HepG2 (cell line): ENCODE data around the gene C14orf132. TPM values are rescaled to one million over a fixed set of nuclear protein-coding genes. Genes with fewer than 3 reads are reported as not detected.

Source experiments
- ATAC-seq: fragments of 200-7000 bp; cut with Tn5 transposase; 3 replicates; pipeline ENCODE4 v1.9.1; 2020; ENCODE audit warnings: mild to moderate bottlenecking, moderate library complexity
- BruUV-seq: library from RNA; stranded (reverse); fragments of 400-500 nt; replicated peaks from 2 replicates; lab custom pipeline; 2021; lab: Mats Ljungman, UMichigan
- CTCF ChIA-PET: fragments of 300-600 bp; formaldehyde crosslinking; extraction: SDS; loops from one replicate; lab custom pipeline; 2021; ENCODE audit warnings: low total read pairs, inconsistent platforms, low intra/inter-chr PET ratio; lab: Yijun Ruan, JAX
- POLR2A ChIA-PET: fragments of 350-600 bp; sonication (Branson Sonifier 250); formaldehyde crosslinking; loops from one replicate; lab custom pipeline; 2020; ENCODE audit warnings: antibody characterized with exemption, inconsistent platforms; lab: Yijun Ruan, JAX
- DNase-seq: peaks from one replicate; pipeline ENCODE4 v3.0.0-alpha.2; 2015; ENCODE audit warnings: low spot score
- FAIRE-seq: peaks from 3 replicates; lab custom pipeline; 2011; peaks lifted over from hg19 to GRCh38; lab: Jason Lieb, UNC
- H2AFZ ChIP-seq: one replicate; pipeline ENCODE4 v1.6.1; 2011; ENCODE audit warnings: low read length, inconsistent platforms
- H3K27ac ChIP-seq: fragments of 300-600 bp; 3 replicates; pipeline ENCODE4 v1.8.0; 2011; ENCODE audit warnings: mixed run types, mild to moderate bottlenecking, mixed read lengths, low read length, inconsistent platforms; ENCODE audit not compliant: insufficient read depth; ENCODE audit errors: extremely low read length
- H3K27me3 ChIP-seq, 2 experiments: fragments of 200-600 bp in 1 of 2; 2 replicates in 1 of 2; 3 replicates in 1 of 2; pipeline versions ENCODE4 v1.6.0 to v1.8.0; 2011; ENCODE audit warnings: low read length in 2 of 2, mild to moderate bottlenecking in 2 of 2, moderate library complexity in 2 of 2, inconsistent platforms in 1 of 2; ENCODE audit not compliant: insufficient read depth in 2 of 2, control insufficient read depth in 1 of 2
- H3K36me3 ChIP-seq, 2 experiments: fragments of 200-600 bp in 1 of 2; replicated peaks in 1 of 2; 2 replicates in 1 of 2; 3 replicates in 1 of 2; pipeline versions ENCODE4 v1.5.1 to v1.8.0; 2011; ENCODE audit warnings: low read length in 2 of 2, inconsistent platforms in 1 of 2; ENCODE audit not compliant: insufficient read depth in 2 of 2, control insufficient read depth in 1 of 2
- H3K4me1 ChIP-seq: 2 replicates; pipeline ENCODE4 v1.5.1; 2012; ENCODE audit warnings: low read length, inconsistent platforms; ENCODE audit not compliant: insufficient read depth
- H3K4me2 ChIP-seq: 2 replicates; pipeline ENCODE4 v1.6.0; 2011; ENCODE audit warnings: low read depth, low read length, inconsistent platforms
- H3K4me3 ChIP-seq, 3 experiments: fragments of 200-600 bp in 1 of 3; sonication (generic), shearing (Covaris generic) in 1 of 3; replicated peaks in 1 of 3; 2 replicates each; pipeline ENCODE4 v1.5.1; 2011 to 2016; ENCODE audit warnings: low read length in 3 of 3, inconsistent platforms in 2 of 3, low read depth in 2 of 3, mild to moderate bottlenecking in 2 of 3, control low read depth in 1 of 3, mixed read lengths in 1 of 3; ENCODE audit not compliant: insufficient read depth in 1 of 3
- H3K79me2 ChIP-seq: one replicate; pipeline ENCODE4 v1.6.1; 2011; ENCODE audit warnings: low read length, inconsistent platforms; ENCODE audit not compliant: insufficient read depth
- H3K9ac ChIP-seq: 2 replicates; pipeline ENCODE4 v1.6.0; 2011; ENCODE audit warnings: mild to moderate bottlenecking, low read depth, low read length, inconsistent platforms; ENCODE audit not compliant: insufficient read depth
- H3K9me3 ChIP-seq: 2 replicates; pipeline ENCODE4 v1.5.1; 2012; ENCODE audit warnings: mild to moderate bottlenecking, low read length
- H4K20me1 ChIP-seq: 2 replicates; pipeline ENCODE4 v1.6.0; 2011; ENCODE audit warnings: inconsistent platforms, mild to moderate bottlenecking, low read length, moderate library complexity; ENCODE audit not compliant: insufficient read depth
- CCAR2 ChIP-seq: fragments of 200-400 bp; formaldehyde crosslinking; optimal IDR thresholded peaks from 2 replicates; pipeline ENCODE3; 2018; ENCODE audit warnings: low read depth, mild to moderate bottlenecking, low read length, moderate library complexity
- CEBPG ChIP-seq: IDR thresholded peaks from 2 replicates; pipeline ENCODE4 v1.6.1; 2016
- CREBL2 ChIP-seq: sonication (generic); formaldehyde crosslinking; IDR thresholded peaks from 2 replicates; pipeline ENCODE4 v1.8.1; 2023; ENCODE audit warnings: missing genetic modification reagents, mild to moderate bottlenecking, borderline replicate concordance
- WIZ ChIP-seq: sonication (generic); formaldehyde crosslinking; IDR thresholded peaks from 2 replicates; pipeline ENCODE4 v1.5.1; 2020; ENCODE audit warnings: mild to moderate bottlenecking, missing genetic modification reagents
- ZBTB40 ChIP-seq, 2 experiments: fragments of 450-650 bp in 1 of 2; sonication (generic) in 1 of 2; formaldehyde crosslinking in 1 of 2; IDR thresholded peaks; 2 replicates each; pipeline versions ENCODE4 v1.6.1 to v1.8.0; 2016 to 2022; ENCODE audit warnings: antibody characterized with exemption in 1 of 2, mild to moderate bottlenecking in 1 of 2, missing genetic modification reagents in 1 of 2
- ZNF556 ChIP-seq: sonication (generic); formaldehyde crosslinking; IDR thresholded peaks from 2 replicates; pipeline ENCODE4 v1.4.0; 2020; ENCODE audit warnings: mild to moderate bottlenecking, missing genetic modification reagents, borderline replicate concordance
- ZNF558 ChIP-seq: sonication (generic); formaldehyde crosslinking; IDR thresholded peaks from 2 replicates; pipeline ENCODE4 v1.9.0; 2022; ENCODE audit warnings: mild to moderate bottlenecking, missing genetic modification reagents, borderline replicate concordance
- ZNF75D ChIP-seq: sonication (generic); formaldehyde crosslinking; IDR thresholded peaks from 2 replicates; pipeline ENCODE4 v1.8.1; 2023; ENCODE audit warnings: missing genetic modification reagents, mild to moderate bottlenecking, borderline replicate concordance
- WGBS: methylation state at CpG from one replicate; pipeline ENCODE4 v1.1.6; 2017; ENCODE audit warnings: low lambda C conversion rate; 5-methylcytosine and 5-hydroxymethylcytosine counted together
- in situ Hi-C: cut with HindIII; loops from 2 replicates; pipeline ENCODE4 v1.10.0; 2017; ENCODE audit warnings: low pct_unique_long_range_greater_than_20kb; ENCODE audit not compliant: extremely low pct_ligation_motif_present
- intact Hi-C: fragments of 100-400 bp; cut with micrococcal nuclease; formaldehyde crosslinking; loops from one replicate; pipeline ENCODE4 v1.10.0; 2022; ENCODE audit not compliant: unreplicated experiment
- polyA plus RNA-seq, 8 experiments: library from polyadenylated mRNA; depleted of rRNA in 3 of 8; stranded (reverse) in 7 of 8; unstranded in 1 of 8; fragments of >200 nt; fragmentation: Illumina TruSeq in 4 of 8; extraction: Trizol in 4 of 8; gene quantifications; 2 replicates each; pipeline versions ENCODE4 v1.2.1 to v1.2.3, GENCODE V29; 2011 to 2016; ENCODE audit warnings: low read depth in 4 of 8, missing spikeins in 1 of 8, mixed read lengths in 1 of 8; ENCODE audit not compliant: insufficient read depth in 1 of 8
- total RNA-seq, 5 experiments: library from RNA; depleted of rRNA; stranded (reverse); fragments of >200 nt; fragmentation: Illumina TruSeq; extraction: Trizol; gene quantifications; 2 replicates each; pipeline ENCODE4 v1.2.3, GENCODE V29; 2016; ENCODE audit warnings: low read depth in 1 of 5

C14orf132 gene
- total and polyA plus RNA-seq, 2 of the 13 experiments (the other 11 are each of a cell fraction or from before 2014, with no cell fraction given), result 0.13 to 0.15 TPM

- Histone ChIP-seq H3K79me2 (no peaks in the 10 kb centered on the region), H3K27me3 (no peaks in the 10 kb centered on the region), H3K9ac (no peak overlapping the region), H3K9me3 (no peaks in the 10 kb centered on the region), H3K4me3 (no peak overlapping the region), H4K20me1 (no peaks in the 10 kb centered on the region), H3K27ac (no peak overlapping the region), H3K4me1 (no peaks in the 10 kb centered on the region)
- POLR2A ChIA-PET, result no interaction called here
- FAIRE-seq (no peak), DNase-seq (no peak)
- BruUV-seq, result no TSS peak
- intact Hi-C loops (no loop called here), in situ Hi-C loops (no loop called here)
- TF ChIP-seq CCAR2, result no peak
- TF ChIP-seq, all 625 proteins: peak for 0
- Histone ChIP-seq H3K36me3 (no peaks in the 10 kb centered on the region), H3K4me2 (no peak overlapping the region), H2AFZ (no peak overlapping the region)
- ATAC-seq, result no peak
- CTCF ChIA-PET, result no interaction called here
- WGBS, result 47% methylated on average over 6 of the region's 6 CpGs
Measured at GRCh38 chr14:96130391-96130790, 91.2 kb downstream of the C14orf132 start.

- Histone ChIP-seq H3K4me2 (no peak overlapping the region), H3K4me3 (no peak overlapping the region), H3K27me3 (no peaks in the 10 kb centered on the region), H3K79me2 (no peaks in the 10 kb centered on the region), H3K4me1 (no peaks in the 10 kb centered on the region), H3K27ac (no peak overlapping the region), H4K20me1 (no peaks in the 10 kb centered on the region), H2AFZ (no peak overlapping the region), H3K36me3 (no peaks in the 10 kb centered on the region), H3K9ac (no peak overlapping the region), H3K9me3 (no peaks in the 10 kb centered on the region)
- no peak for ATAC-seq
- BruUV-seq, result no TSS peak
- intact Hi-C loops, result no loop called here
- FAIRE-seq, result no peak
- CTCF ChIA-PET, result no interaction called here
- 6% methylated on average over 2 of the region's 2 CpGs for WGBS
- in situ Hi-C loops, result no loop called here
- DNase-seq, result no peak
- POLR2A ChIA-PET, result no interaction called here
- TF ChIP-seq ZNF75D (no peak), ZNF558 (CRISPR knock-in tag) (no peak), ZNF556 (no peak), CEBPG (no peak), ZBTB40 (IDR thresholded peaks at IDR 0.05) (no peak), ZBTB40 (CRISPR knock-in tag; IDR thresholded peaks at IDR 0.05) (no peak), WIZ (no peak), CREBL2 (CRISPR knock-in tag) (no peak)
Measured at GRCh38 chr14:96130854-96131253, 91.7 kb downstream of the C14orf132 start.
